Type B pancreatic cell (in vitro differentiated cells): Measurements from ENCODE around the gene TERT. TPM values are rescaled to one million over a fixed set of nuclear protein-coding genes. Genes with fewer than 3 reads are reported as not detected.

ENCODE experiments used
- DNase-seq: peaks from one replicate; pipeline ENCODE4 v3.0.0; 2021; ENCODE audit warnings: mixed read lengths; ENCODE audit not compliant: unreplicated experiment; ENCODE audit errors: extremely low spot score
- H3K27ac Mint-ChIP-seq: 2 replicates; pipeline ENCODE4 v1.8.0; 2021; ENCODE audit warnings: mild to moderate bottlenecking, mixed read lengths
- H3K27me3 Mint-ChIP-seq: 2 replicates; pipeline ENCODE4 v1.8.0; 2021; ENCODE audit warnings: mixed read lengths
- H3K36me3 Mint-ChIP-seq: 2 replicates; pipeline ENCODE4 v1.8.0; 2021; ENCODE audit warnings: mixed read lengths
- H3K4me1 Mint-ChIP-seq: one replicate; pipeline ENCODE4 v1.8.0; 2021; ENCODE audit warnings: mixed read lengths; ENCODE audit not compliant: unreplicated experiment
- H3K4me3 Mint-ChIP-seq: 2 replicates; pipeline ENCODE4 v1.8.0; 2021; ENCODE audit warnings: mild to moderate bottlenecking, mixed read lengths
- H3K9me3 Mint-ChIP-seq: 2 replicates; pipeline ENCODE4 v1.8.0; 2021; ENCODE audit warnings: mixed read lengths
- CTCF ChIP-seq: fragments of 200-600 bp; sonication (generic); conservative IDR thresholded peaks from 2 replicates; pipeline ENCODE4 v1.5.0; 2021; ENCODE audit warnings: antibody characterized with exemption, mild to moderate bottlenecking
- total RNA-seq: library from RNA; stranded (reverse); gene quantifications from 2 replicates; pipeline ENCODE4 v1.2.1, GENCODE V29; 2021; ENCODE audit warnings: low replicate concordance

TERT gene
- total RNA-seq, 1 donor from 2014 or later: 2.4 TPM

GRCh38 chr5:1208743-1209488 lies 86.0 kb downstream of the TERT start:
- no peak for DNase-seq
- Mint-ChIP-seq H3K27me3 (peaks cover 10% of the 10 kb centered on the region), H3K4me1 (peaks cover 10% of the 10 kb centered on the region), H3K9me3 (no peaks in the 10 kb centered on the region), H3K4me3 (no peak overlapping the region), H3K27ac (no peak overlapping the region), H3K36me3 (no peaks in the 10 kb centered on the region)
- peak; percentile 62 for TF ChIP-seq CTCF

- DNase-seq: no peak
- H3K36me3 Mint-ChIP-seq: no peaks in the 10 kb centered on the region
- peaks cover 10% of the 10 kb centered on the region for H3K27me3 Mint-ChIP-seq
- no peaks in the 10 kb centered on the region for H3K9me3 Mint-ChIP-seq
- H3K4me3 Mint-ChIP-seq: no peak overlapping the region
- peaks cover 10% of the 10 kb centered on the region for H3K4me1 Mint-ChIP-seq
- TF ChIP-seq CTCF: no peak
- H3K27ac Mint-ChIP-seq: no peak overlapping the region
These were observed 86.6 kb downstream of the TERT start for GRCh38 chr5:1208221-1208742.

- DNase-seq: no peak
- H3K27me3 Mint-ChIP-seq: peaks cover 10% of the 10 kb centered on the region
- peak overlapping the region; percentile 34 for H3K27ac Mint-ChIP-seq
- no peak overlapping the region for H3K4me3 Mint-ChIP-seq
- no peak for TF ChIP-seq CTCF
- peaks cover 10% of the 10 kb centered on the region for H3K4me1 Mint-ChIP-seq
- no peaks in the 10 kb centered on the region for H3K36me3 Mint-ChIP-seq
- H3K9me3 Mint-ChIP-seq: no peaks in the 10 kb centered on the region
These were observed 87.3 kb downstream of the TERT start for GRCh38 chr5:1207555-1207954.

- H3K36me3 Mint-ChIP-seq: no peaks in the 10 kb centered on the region
- no peak for DNase-seq
- no peak for TF ChIP-seq CTCF
- peak overlapping the region; percentile 6 for H3K27ac Mint-ChIP-seq
- peaks cover 10% of the 10 kb centered on the region for H3K4me1 Mint-ChIP-seq
- no peaks in the 10 kb centered on the region for H3K9me3 Mint-ChIP-seq
- H3K4me3 Mint-ChIP-seq: no peak overlapping the region
- peaks cover 10% of the 10 kb centered on the region for H3K27me3 Mint-ChIP-seq
These were observed 88.1 kb downstream of the TERT start for GRCh38 chr5:1206521-1207412.

GRCh38 chr5:1205255-1206180 lies 89.3 kb downstream of the TERT start:
- peak overlapping the region; percentile 61 for H3K27ac Mint-ChIP-seq
- TF ChIP-seq CTCF: no peak
- no peak for DNase-seq
- H3K9me3 Mint-ChIP-seq: no peaks in the 10 kb centered on the region
- no peak overlapping the region for H3K4me3 Mint-ChIP-seq
- no peaks in the 10 kb centered on the region for H3K36me3 Mint-ChIP-seq
- H3K4me1 Mint-ChIP-seq: peaks cover 10% of the 10 kb centered on the region
- H3K27me3 Mint-ChIP-seq: peaks cover 10% of the 10 kb centered on the region
